Measurements from ENCODE around the gene SPINT2.

Gene SPINT2

GRCh38 chr19:38245826-38246498, 18.4 kb upstream of the SPINT2 start:
- in situ Hi-C loops (cut with HindIII; ENCODE audit: low pct_ligation_motif_present, low sequenced_read_pairs): no loop called here
- Histone ChIP-seq H3K27ac (no peak overlapping the region), H3K4me3 (ENCODE audit: low read depth, low read length) (no peak overlapping the region), H3K27me3 (replicated peaks) (no peaks in the 10 kb centered on the region), H3K36me3 (replicated peaks) (no peaks in the 10 kb centered on the region)
- peak; percentile 45 for DNase-seq
- TF ChIP-seq, protein P1, sequence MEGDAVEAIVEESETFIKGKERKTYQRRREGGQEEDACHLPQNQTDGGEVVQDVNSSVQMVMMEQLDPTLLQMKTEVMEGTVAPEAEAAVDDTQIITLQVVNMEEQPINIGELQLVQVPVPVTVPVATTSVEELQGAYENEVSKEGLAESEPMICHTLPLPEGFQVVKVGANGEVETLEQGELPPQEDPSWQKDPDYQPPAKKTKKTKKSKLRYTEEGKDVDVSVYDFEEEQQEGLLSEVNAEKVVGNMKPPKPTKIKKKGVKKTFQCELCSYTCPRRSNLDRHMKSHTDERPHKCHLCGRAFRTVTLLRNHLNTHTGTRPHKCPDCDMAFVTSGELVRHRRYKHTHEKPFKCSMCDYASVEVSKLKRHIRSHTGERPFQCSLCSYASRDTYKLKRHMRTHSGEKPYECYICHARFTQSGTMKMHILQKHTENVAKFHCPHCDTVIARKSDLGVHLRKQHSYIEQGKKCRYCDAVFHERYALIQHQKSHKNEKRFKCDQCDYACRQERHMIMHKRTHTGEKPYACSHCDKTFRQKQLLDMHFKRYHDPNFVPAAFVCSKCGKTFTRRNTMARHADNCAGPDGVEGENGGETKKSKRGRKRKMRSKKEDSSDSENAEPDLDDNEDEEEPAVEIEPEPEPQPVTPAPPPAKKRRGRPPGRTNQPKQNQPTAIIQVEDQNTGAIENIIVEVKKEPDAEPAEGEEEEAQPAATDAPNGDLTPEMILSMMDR (IDR thresholded peaks at IDR 0.05; ENCODE audit: low read depth, low read length, missing control alignments): no peak

- TF ChIP-seq, protein P1 (IDR thresholded peaks at IDR 0.05; ENCODE audit: low read depth, low read length, missing control alignments): no peak
- Histone ChIP-seq H3K4me3 (ENCODE audit: low read depth, low read length) (no peak overlapping the region), H3K27me3 (replicated peaks) (no peaks in the 10 kb centered on the region), H3K36me3 (replicated peaks) (no peaks in the 10 kb centered on the region), H3K27ac (no peak overlapping the region)
- no peak for DNase-seq
- in situ Hi-C loops (cut with HindIII; ENCODE audit: low pct_ligation_motif_present, low sequenced_read_pairs): no loop called here
These were observed 17.2 kb upstream of the SPINT2 start for GRCh38 chr19:38247126-38247525.

DNA sequence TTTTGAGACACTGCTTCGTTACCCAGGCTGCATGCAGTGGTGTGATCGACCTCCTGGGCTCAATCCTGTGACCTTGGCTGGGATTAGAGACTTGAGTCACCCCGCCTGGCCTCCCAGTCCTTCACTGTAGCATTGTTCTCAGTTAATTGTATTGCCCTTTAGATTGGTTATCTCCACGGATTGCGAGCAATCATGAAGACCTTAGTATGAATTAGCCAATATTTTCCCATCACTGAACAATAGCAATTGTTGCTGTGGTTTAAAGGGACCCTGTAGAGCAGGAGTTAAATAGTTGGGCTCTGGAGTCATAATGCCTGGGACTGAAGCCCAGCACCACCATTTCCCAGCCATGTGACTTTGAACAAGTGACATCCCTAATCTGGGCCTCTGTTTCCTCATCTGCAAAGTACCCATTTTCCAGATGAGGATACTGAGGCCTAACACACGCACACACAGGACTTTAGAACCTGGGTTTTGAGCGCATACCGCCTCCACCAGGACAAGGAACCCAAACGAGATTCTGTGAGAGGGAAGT, 16.6 kb upstream of the SPINT2 start:
- no peak overlapping the region for H3K27ac ChIP-seq
- in situ Hi-C loops (cut with HindIII; ENCODE audit: low pct_ligation_motif_present, low sequenced_read_pairs): no loop called here
- DNase-seq: no peak

DNA sequence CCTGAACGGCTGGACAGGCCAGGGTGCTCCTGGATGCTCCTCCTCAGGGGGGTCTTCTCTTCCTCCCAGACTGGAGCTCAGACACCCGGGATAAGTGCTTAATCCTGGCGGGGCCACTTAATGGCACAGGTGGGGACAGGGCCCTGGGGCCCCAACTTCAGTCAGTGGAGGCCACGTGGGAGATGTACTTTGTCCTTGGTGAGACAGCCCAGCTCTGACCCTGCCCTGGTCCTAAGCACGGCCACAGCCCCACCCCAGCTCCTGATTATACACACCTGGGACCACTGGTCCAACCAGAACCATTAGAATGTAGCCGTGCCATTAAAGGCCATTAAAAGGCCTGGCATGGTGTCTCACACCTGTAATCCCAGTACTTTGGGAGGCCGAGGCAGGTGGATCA, 16.0 kb upstream of the SPINT2 start:
- no peaks in the 10 kb centered on the region for H3K36me3 ChIP-seq (replicated peaks)
- H3K4me3 ChIP-seq (ENCODE audit: low read depth, low read length): no peak overlapping the region
- no peak for DNase-seq
- H3K27me3 ChIP-seq (replicated peaks): no peaks in the 10 kb centered on the region
- H3K27ac ChIP-seq: no peak overlapping the region
- TF ChIP-seq, protein P1 (IDR thresholded peaks at IDR 0.05; ENCODE audit: low read depth, low read length, missing control alignments): no peak
- in situ Hi-C loops (cut with HindIII; ENCODE audit: low pct_ligation_motif_present, low sequenced_read_pairs): no loop called here

More for the DNA sequence above, 16.6 kb upstream of the SPINT2 start:
- H3K4me3 ChIP-seq (ENCODE audit: low read depth, low read length): no peak overlapping the region
- TF ChIP-seq, protein P1 (IDR thresholded peaks at IDR 0.05; ENCODE audit: low read depth, low read length, missing control alignments): no peak
- no peaks in the 10 kb centered on the region for H3K36me3 ChIP-seq (replicated peaks)
- no peaks in the 10 kb centered on the region for H3K27me3 ChIP-seq (replicated peaks)

DNA sequence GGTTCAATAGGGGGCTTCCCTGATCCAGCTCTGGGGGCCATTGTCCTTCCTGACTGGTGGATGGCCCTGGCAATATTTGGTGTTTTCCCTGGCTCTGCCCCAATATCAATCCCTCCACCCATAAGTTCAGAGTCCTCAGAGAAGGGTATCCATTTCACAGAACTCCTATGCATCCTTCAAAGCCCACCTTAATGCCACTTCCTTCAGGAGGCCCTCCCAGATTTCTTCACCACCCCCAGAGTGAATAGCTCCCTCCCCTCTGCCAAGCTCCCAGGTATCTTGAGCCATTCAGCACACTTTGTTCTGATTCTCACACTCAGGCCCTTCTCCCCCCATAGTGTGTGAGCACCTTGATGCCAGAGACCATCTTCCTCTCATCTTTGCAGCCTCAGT, 13.9 kb upstream of the SPINT2 start:
- TF ChIP-seq, protein P1 (IDR thresholded peaks at IDR 0.05; ENCODE audit: low read depth, low read length, missing control alignments): no peak
- no peak for DNase-seq
- no peak overlapping the region for H3K4me3 ChIP-seq (ENCODE audit: low read depth, low read length)
- H3K27me3 ChIP-seq (replicated peaks): no peaks in the 10 kb centered on the region
- H3K27ac ChIP-seq: no peak overlapping the region
- in situ Hi-C loops (cut with HindIII; ENCODE audit: low pct_ligation_motif_present, low sequenced_read_pairs): no loop called here
- no peaks in the 10 kb centered on the region for H3K36me3 ChIP-seq (replicated peaks)
